H1 (cell line): Measurements from ENCODE around the gene NEDD4L. TPM values are rescaled to one million over a fixed set of nuclear protein-coding genes. Genes with fewer than 3 reads are reported as not detected.

Experiments used
- CTCF ChIA-PET: fragments of 300-600 bp; sonication (Branson Sonifier 250); formaldehyde crosslinking; loops from one replicate; lab custom pipeline; 2021; ENCODE audit not compliant: partially characterized antibody; lab: Charles Lee
- POLR2A ChIA-PET: fragments of 300-600 bp; sonication (Branson Sonifier 250); formaldehyde crosslinking; loops from one replicate; lab custom pipeline; 2021; ENCODE audit warnings: inconsistent platforms; ENCODE audit not compliant: partially characterized antibody; lab: Charles Lee
- DNase-seq, 2 experiments: peaks; one replicate each; pipeline versions ENCODE4 v3.0.0 to v3.0.0-alpha.2; 2010 to 2022; ENCODE audit warnings: low spot score in 2 of 2, low read depth in 1 of 2, mixed read lengths in 1 of 2
- FAIRE-seq: peaks from 2 replicates; lab custom pipeline; 2011; peaks lifted over from hg19 to GRCh38; lab: Jason Lieb, UNC
- H2AFZ ChIP-seq: 2 replicates; pipeline ENCODE4 v1.8.1; 2012; ENCODE audit warnings: low read length, inconsistent platforms
- H2AK5ac ChIP-seq: 2 replicates; pipeline ENCODE4 v1.6.1; 2013; ENCODE audit warnings: low read depth, low read length
- H2BK120ac ChIP-seq: replicated peaks from 2 replicates; pipeline ENCODE3; 2013; ENCODE audit warnings: low read depth, low read length, inconsistent platforms
- H2BK12ac ChIP-seq: 2 replicates; pipeline ENCODE4 v1.6.1; 2013; ENCODE audit warnings: low read depth, low read length
- H2BK15ac ChIP-seq: 2 replicates; pipeline ENCODE4 v1.6.1; 2013; ENCODE audit warnings: low read length
- H2BK20ac ChIP-seq: 2 replicates; pipeline ENCODE4 v1.6.1; 2013; ENCODE audit warnings: low read length
- H2BK5ac ChIP-seq: 2 replicates; pipeline ENCODE4 v1.6.1; 2013; ENCODE audit warnings: low read depth, low read length
- H3K14ac ChIP-seq: 2 replicates; pipeline ENCODE4 v1.6.1; 2013; ENCODE audit warnings: inconsistent platforms; ENCODE audit not compliant: insufficient read length
- H3K18ac ChIP-seq: 2 replicates; pipeline ENCODE4 v1.6.1; 2013; ENCODE audit warnings: low read length; ENCODE audit errors: extremely low read depth
- H3K23ac ChIP-seq: 2 replicates; pipeline ENCODE4 v1.6.1; 2013; ENCODE audit warnings: inconsistent platforms; ENCODE audit not compliant: insufficient read length
- H3K23me2 ChIP-seq: 2 replicates; pipeline ENCODE4 v1.6.1; 2013; ENCODE audit warnings: low read depth, low read length
- H3K27ac ChIP-seq: 2 replicates; pipeline ENCODE4 v1.6.1; 2011; ENCODE audit warnings: low read depth, low read length, inconsistent platforms
- H3K27me3 ChIP-seq, 4 experiments: replicated peaks in 1 of 4; 1 replicate in 1 of 4; 2 replicates in 3 of 4; pipeline versions ENCODE4 v1.6.1 to v1.8.1; 2011 to 2013; ENCODE audit warnings: low read length in 3 of 4, mild to moderate bottlenecking in 3 of 4, inconsistent platforms in 2 of 4, mixed read lengths in 2 of 4, moderate library complexity in 1 of 4; ENCODE audit not compliant: control insufficient read depth in 3 of 4, insufficient read depth in 3 of 4; ENCODE audit errors: extremely low read depth in 1 of 4
- H3K36me3 ChIP-seq, 4 experiments: 2 replicates each; pipeline versions ENCODE4 v1.6.1 to v1.8.1; 2011 to 2013; ENCODE audit warnings: mild to moderate bottlenecking in 4 of 4, low read length in 3 of 4, moderate library complexity in 2 of 4, control low read depth in 1 of 4, inconsistent platforms in 1 of 4; ENCODE audit not compliant: insufficient read depth in 4 of 4, control insufficient read depth in 2 of 4
- H3K4ac ChIP-seq: replicated peaks from 2 replicates; pipeline ENCODE3; 2013; ENCODE audit warnings: low read length, low read depth, mixed read lengths, inconsistent platforms; ENCODE audit not compliant: insufficient read length
- H3K4me1 ChIP-seq, 4 experiments: replicated peaks in 1 of 4; 1 replicate in 1 of 4; 2 replicates in 3 of 4; pipeline versions ENCODE4 v1.6.1 to v1.8.1; 2011 to 2013; ENCODE audit warnings: low read length in 3 of 4, inconsistent platforms in 2 of 4, mixed read lengths in 1 of 4; ENCODE audit not compliant: insufficient read depth in 4 of 4, control insufficient read depth in 3 of 4
- H3K4me2 ChIP-seq, 2 experiments: 2 replicates each; pipeline versions ENCODE4 v1.6.1 to v1.8.1; 2011 to 2013; ENCODE audit warnings: low read depth in 2 of 2, low read length in 2 of 2, control low read depth in 1 of 2, inconsistent platforms in 1 of 2, mild to moderate bottlenecking in 1 of 2; ENCODE audit not compliant: insufficient read depth in 1 of 2
- H3K4me3 ChIP-seq, 4 experiments: fragments of 200-600, 300-600 bp in 1 of 4; sonication (generic), shearing (Covaris generic), sonication (Bioruptor Twin) in 1 of 4; 2 replicates each; pipeline versions ENCODE4 v1.5.1 to v1.8.1; 2011 to 2016; ENCODE audit warnings: low read length in 4 of 4, low read depth in 3 of 4, control low read depth in 2 of 4, inconsistent platforms in 2 of 4, mild to moderate bottlenecking in 2 of 4, mixed read lengths in 1 of 4, moderate library complexity in 1 of 4; ENCODE audit not compliant: insufficient read depth in 2 of 4; ENCODE audit errors: extremely low read depth in 1 of 4
- H3K56ac ChIP-seq: replicated peaks from 2 replicates; pipeline ENCODE3; 2013; ENCODE audit warnings: low read depth, mild to moderate bottlenecking, mixed read lengths, low read length, inconsistent platforms; ENCODE audit not compliant: insufficient read length
- H3K79me1 ChIP-seq: 2 replicates; pipeline ENCODE4 v1.6.1; 2013; ENCODE audit warnings: low read depth, low read length, control low read depth
- H3K79me2 ChIP-seq, 2 experiments: 2 replicates each; pipeline versions ENCODE4 v1.6.1 to v1.8.1; 2012 to 2013; ENCODE audit warnings: low read length in 2 of 2, mild to moderate bottlenecking in 2 of 2, inconsistent platforms in 1 of 2; ENCODE audit not compliant: insufficient read depth in 2 of 2, control insufficient read depth in 1 of 2
- H3K9ac ChIP-seq, 4 experiments: replicated peaks in 1 of 4; 1 replicate in 1 of 4; 2 replicates in 3 of 4; pipeline versions ENCODE4 v1.6.1 to v1.8.1; 2011 to 2013; ENCODE audit warnings: low read depth in 3 of 4, low read length in 3 of 4, control low read depth in 2 of 4, mild to moderate bottlenecking in 2 of 4, moderate library complexity in 2 of 4, inconsistent platforms in 1 of 4; ENCODE audit errors: extremely low read depth in 1 of 4
- H3K9me3 ChIP-seq, 2 experiments: 2 replicates each; pipeline versions ENCODE4 v1.6.1 to v1.8.1; 2012 to 2013; ENCODE audit warnings: mild to moderate bottlenecking in 2 of 2, moderate library complexity in 2 of 2, control low read depth in 1 of 2, inconsistent platforms in 1 of 2, low read depth in 1 of 2, low read length in 1 of 2, mixed read lengths in 1 of 2; ENCODE audit not compliant: insufficient read depth in 2 of 2
- H4K20me1 ChIP-seq, 2 experiments: replicated peaks in 1 of 2; 2 replicates each; pipeline versions ENCODE3 to v1.8.1; 2011 to 2013; ENCODE audit warnings: inconsistent platforms in 2 of 2, low read length in 2 of 2, mild to moderate bottlenecking in 1 of 2; ENCODE audit not compliant: insufficient read depth in 2 of 2, control insufficient read depth in 1 of 2
- H4K5ac ChIP-seq: 2 replicates; pipeline ENCODE4 v1.6.1; 2013; ENCODE audit warnings: low read length, low read depth, mixed read lengths, inconsistent platforms; ENCODE audit not compliant: insufficient read length
- H4K8ac ChIP-seq: 2 replicates; pipeline ENCODE4 v1.8.0; 2013; ENCODE audit warnings: mild to moderate bottlenecking, moderate library complexity, low read length, inconsistent platforms; ENCODE audit not compliant: insufficient read depth; ENCODE audit errors: extremely low read depth
- H4K91ac ChIP-seq: replicated peaks from 2 replicates; pipeline ENCODE3; 2013; ENCODE audit warnings: low read length, mixed read lengths, inconsistent platforms; ENCODE audit not compliant: insufficient read length
- CHD1 ChIP-seq: IDR thresholded peaks from 2 replicates; pipeline ENCODE4 v1.6.1; 2012; ENCODE audit warnings: low read depth, low read length, improper control_type of control experiment
- FOSL1 ChIP-seq: IDR thresholded peaks from 2 replicates; pipeline ENCODE4 v1.6.1; 2011; ENCODE audit warnings: mild to moderate bottlenecking, low read depth, low read length, moderate library complexity; ENCODE audit not compliant: insufficient read depth
- NRF1 ChIP-seq: IDR thresholded peaks from 2 replicates; pipeline ENCODE4 v1.6.1; 2011; ENCODE audit warnings: mild to moderate bottlenecking, low read depth, low read length, improper control_type of control experiment
- PHF8 ChIP-seq: fragments of 200-600 bp; sonication (generic); conservative IDR thresholded peaks from 2 replicates; pipeline ENCODE4 v1.7.1; 2012; ENCODE audit warnings: low read depth, mild to moderate bottlenecking, inconsistent platforms, low read length, moderate library complexity
- TBP ChIP-seq: IDR thresholded peaks from 2 replicates; pipeline ENCODE4 v1.6.1; 2011; ENCODE audit warnings: low read depth, low read length, improper control_type of control experiment
- WGBS, 2 experiments: shearing (Covaris generic) in 1 of 2; methylation state at CpG; one replicate each; pipeline versions ENCODE4 v1.1.6 to v1.1.7; 2013 to 2015; ENCODE audit warnings: low lambda C conversion rate in 2 of 2, mixed read lengths in 2 of 2, inconsistent platforms in 1 of 2, low coverage in 1 of 2, missing lambda C conversion rate in 1 of 2; ENCODE audit not compliant: insufficient replicate concordance in 2 of 2, insufficient coverage in 1 of 2, insufficient read length in 1 of 2; ENCODE audit errors: extremely low coverage in 1 of 2, missing lambda C conversion rate in 1 of 2; 5-methylcytosine and 5-hydroxymethylcytosine counted together
- polyA plus RNA-seq, 7 experiments: library from polyadenylated mRNA; depleted of rRNA in 3 of 7; stranded (reverse) in 5 of 7; unstranded in 2 of 7; fragments of >200 nt in 5 of 7; fragments of 200-250 nt in 2 of 7; gene quantifications; 1 replicate in 5 of 7; 2 replicates in 1 of 7; 4 replicates in 1 of 7; pipeline versions ENCODE4 v1.2.1 to v1.2.3, GENCODE V29; 2011 to 2013; ENCODE audit warnings: missing spikeins in 2 of 7, mixed read lengths in 2 of 7
- total RNA-seq: library from RNA; stranded (reverse); fragmentation: NEBNext Ultra II Directional; extraction: Animal tissue kit (Norgen Biotek cat#: 25700); gene quantifications from 2 replicates; pipeline ENCODE4 v1.2.1, GENCODE V29; 2021

Gene NEDD4L
- total and polyA plus RNA-seq, 2 of the 8 experiments (the other 6 are each of a cell fraction or from before 2014, with no cell fraction given) = 37.3 to 69.8 TPM

- CTCF ChIA-PET = interaction anchor here (0.6 to 1.6 kb wide), 4 partner anchors 80 to 351 kb away, joined by 3 to 10 read pairs (median 5); no protein-coding TSS in a partner anchor
- H3K79me1 ChIP-seq = no peaks in the 10 kb centered on the region
- no peak overlapping the region for H3K23ac ChIP-seq
- no peak for FAIRE-seq
- no peak overlapping the region for H2BK20ac ChIP-seq
- POLR2A ChIA-PET = no interaction called here
- H3K56ac ChIP-seq = no peak overlapping the region
- 0 out of 2 replicates have a peak overlapping the region, but pooled peaks have one; percentile 31 for H4K8ac ChIP-seq
- H3K27me3 ChIP-seq = no peaks in the 10 kb centered on the region
- no peak overlapping the region for H2BK12ac ChIP-seq
- no peak overlapping the region for H3K4me2 ChIP-seq
- no peaks in the 10 kb centered on the region for H4K20me1 ChIP-seq
- no peaks in the 10 kb centered on the region for H3K4me1 ChIP-seq
- H3K4me3 ChIP-seq = no peak overlapping the region
- H4K5ac ChIP-seq = no peak overlapping the region
- H3K14ac ChIP-seq = no peak overlapping the region
- H3K27ac ChIP-seq = no peak overlapping the region
- 89% methylated on average over 5 of the region's 5 CpGs; no CpG with 5 or more reads in 1 of the 2 experiments for WGBS, 2 experiments
- no peak for TF ChIP-seq CHD1
- TF ChIP-seq NRF1 = no peak
- no peak for TF ChIP-seq PHF8
- TF ChIP-seq TBP = no peak
- no peak for TF ChIP-seq FOSL1
- H3K4ac ChIP-seq = no peak overlapping the region
- no peaks in the 10 kb centered on the region for H3K9me3 ChIP-seq
- H3K9ac ChIP-seq = no peak overlapping the region
- no peak overlapping the region for H2BK15ac ChIP-seq
- no peak overlapping the region for H2AK5ac ChIP-seq
- no peak overlapping the region for H2BK120ac ChIP-seq
- H2BK5ac ChIP-seq = no peak overlapping the region
- H3K79me2 ChIP-seq = no peaks in the 10 kb centered on the region
- no peaks in the 10 kb centered on the region for H3K23me2 ChIP-seq
- H2AFZ ChIP-seq = no peak overlapping the region
- H4K91ac ChIP-seq = no peak overlapping the region
- H3K18ac ChIP-seq = no peak overlapping the region
- DNase-seq = no peak
- no peaks in the 10 kb centered on the region for H3K36me3 ChIP-seq
These were observed 369.0 kb downstream of the NEDD4L start for GRCh38 chr18:58412844-58413666.
